Stimulated activated CD8-positive, alpha-beta memory T cell treated with anti-CD3 and anti-CD28 coated beads, Interleukin-4, amount 100 ng/mL, for 4 hours (primary cell): ENCODE measurements around the gene VTI1A.

Experiments used
- DNase-seq, 2 donors: peaks; one replicate each; pipeline ENCODE4 v3.0.0-alpha.2; 2020; ENCODE audit warnings: low read depth in 2 of 2, low spot score in 1 of 2

Gene VTI1A

DNA sequence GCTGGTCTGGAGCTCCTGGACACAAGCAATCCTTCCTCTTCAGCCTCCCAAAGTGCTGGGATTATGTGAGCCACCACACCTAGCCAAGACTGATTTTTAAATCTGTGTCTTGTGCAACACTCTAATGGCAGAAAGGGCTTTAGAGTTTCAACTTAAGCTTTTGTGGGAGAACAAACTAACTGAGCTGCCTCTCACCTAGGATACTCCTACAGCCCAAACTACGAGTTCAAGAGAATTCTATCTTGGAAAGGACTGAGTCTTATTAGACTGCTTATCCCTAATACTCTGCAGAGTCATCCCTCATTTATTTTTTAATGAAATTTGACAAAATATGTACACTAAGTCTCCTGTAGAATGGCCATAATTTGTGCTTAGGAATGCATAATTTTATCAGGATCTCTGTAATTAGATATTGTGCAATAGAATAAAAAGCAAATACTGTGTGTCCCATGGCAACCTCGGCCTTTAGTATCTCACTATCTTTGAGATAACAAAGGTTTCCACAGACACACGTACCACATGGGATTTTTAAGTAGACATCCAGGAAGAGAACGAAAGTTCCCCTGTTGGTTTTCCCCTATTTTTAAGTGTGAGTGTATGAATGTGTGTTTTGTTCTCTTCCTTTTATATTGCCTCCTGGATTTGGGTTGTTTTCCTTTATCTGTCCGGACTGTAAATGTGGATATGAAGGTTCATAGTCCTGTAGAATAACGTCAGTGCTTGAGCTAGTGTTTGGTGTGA is 303.6 kb downstream of the VTI1A start:
- DNase-seq: no peak

DNA sequence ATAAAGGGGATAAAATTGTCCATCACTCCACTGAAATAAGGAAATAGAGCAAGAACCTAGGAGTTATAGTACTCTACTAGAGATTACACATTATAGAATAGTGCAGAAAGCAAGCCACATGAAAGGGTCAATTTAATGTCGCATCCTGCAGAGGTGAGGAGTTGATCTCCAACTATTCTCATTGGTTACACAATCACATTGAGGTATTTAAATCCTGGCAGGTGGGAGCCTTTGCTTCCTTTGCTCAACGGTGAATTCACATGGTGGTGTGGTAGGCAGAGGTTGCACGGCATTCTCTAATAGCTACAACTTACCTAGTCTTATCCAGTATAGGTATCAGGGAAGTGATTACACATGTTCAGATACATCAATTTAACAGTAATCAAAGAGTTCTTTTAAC is 304.6 kb downstream of the VTI1A start:
- DNase-seq: no peak

DNA sequence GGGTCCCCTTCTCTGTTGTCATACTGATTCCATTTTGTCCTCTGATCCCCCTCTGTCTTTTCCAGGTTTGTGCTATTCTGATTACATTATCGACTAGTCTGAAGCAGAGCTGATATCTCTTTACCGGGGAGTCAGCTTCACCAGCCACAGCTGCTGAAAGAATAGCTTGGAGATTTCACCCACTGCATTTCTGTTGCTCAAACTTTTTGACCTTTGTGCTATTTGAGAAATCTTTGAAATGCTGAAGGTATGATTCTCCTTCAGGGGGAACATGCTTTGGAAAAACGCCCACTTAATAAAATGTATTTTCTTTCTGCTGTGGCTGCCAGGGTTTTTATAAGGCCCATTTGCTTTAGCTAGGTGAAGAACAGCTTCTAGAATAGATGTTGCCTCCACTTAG is 305.3 kb downstream of the VTI1A start:
- no peak for DNase-seq

DNA sequence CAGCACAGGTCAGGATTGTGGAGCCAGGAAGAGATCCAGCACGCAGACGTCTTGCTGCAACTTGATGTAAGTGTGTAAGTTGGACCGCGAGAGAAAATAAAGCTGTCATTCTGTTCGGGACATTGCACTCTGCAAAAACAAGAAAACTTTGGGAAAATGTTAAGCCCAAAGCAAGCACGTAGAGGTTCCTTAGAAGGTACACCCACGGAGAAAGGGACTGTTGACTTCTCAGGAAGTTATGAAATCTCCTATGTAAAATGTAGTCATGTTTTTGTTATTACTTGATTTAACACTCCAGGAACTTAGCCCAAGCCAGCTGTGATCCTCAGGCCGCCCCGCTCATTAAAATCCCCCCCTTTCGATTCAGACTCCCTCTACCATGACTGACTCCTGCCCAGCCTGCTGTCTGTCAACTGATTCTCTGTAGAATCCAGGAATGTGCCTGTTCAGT is 307.0 kb downstream of the VTI1A start:
- DNase-seq: no peak

DNA sequence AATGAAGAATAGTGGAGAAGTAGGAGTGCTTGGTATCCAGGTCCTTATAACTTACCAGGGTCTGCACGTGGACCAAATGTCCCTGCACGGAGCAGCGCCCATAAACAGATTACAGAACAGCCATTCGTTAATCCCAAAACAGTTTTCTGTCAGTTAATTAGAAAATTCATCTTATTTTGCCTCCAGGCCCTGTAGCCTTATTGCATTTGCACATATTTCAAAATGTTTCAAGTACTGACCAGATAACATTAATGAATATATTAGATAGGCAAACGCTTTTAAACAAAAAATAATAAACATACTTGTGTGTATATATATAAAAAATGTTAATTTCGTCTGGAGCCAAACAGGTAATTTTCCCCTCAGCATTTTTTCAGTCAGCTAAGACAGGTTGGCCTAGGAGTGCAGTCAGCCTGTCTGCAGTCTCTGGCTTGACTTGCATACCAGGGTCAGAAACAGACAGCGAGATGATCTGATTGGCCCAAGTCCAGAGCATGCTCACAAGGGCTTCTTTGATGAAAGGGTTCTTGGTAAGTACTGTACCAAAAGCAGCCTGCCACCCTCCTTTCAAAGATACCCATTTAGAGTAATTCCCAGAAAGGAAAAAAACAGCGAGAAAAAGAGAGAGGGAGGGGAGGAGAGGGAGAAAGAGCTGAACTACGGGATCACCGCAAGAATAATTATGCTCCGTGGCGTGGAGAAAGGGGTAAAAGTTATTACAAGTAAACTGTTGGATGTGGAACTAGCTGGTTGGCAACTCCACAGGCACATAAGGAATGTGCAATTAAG is 308.6 kb downstream of the VTI1A start:
- no peak for DNase-seq

DNA sequence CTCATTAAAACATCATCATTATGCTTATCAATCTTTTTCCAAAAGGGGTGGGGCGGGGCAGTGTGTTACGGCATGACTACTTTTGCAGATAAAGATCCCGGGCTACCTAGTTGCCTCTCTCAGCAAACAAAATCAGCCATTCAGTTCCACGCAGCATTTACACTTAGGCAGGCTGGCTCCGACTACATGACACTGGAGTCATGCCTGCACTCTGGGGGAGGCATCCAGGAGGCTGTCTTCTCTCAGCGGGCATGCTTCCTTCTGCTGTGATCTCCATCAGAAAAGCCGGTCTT is 309.2 kb downstream of the VTI1A start:
- DNase-seq: no peak

DNA sequence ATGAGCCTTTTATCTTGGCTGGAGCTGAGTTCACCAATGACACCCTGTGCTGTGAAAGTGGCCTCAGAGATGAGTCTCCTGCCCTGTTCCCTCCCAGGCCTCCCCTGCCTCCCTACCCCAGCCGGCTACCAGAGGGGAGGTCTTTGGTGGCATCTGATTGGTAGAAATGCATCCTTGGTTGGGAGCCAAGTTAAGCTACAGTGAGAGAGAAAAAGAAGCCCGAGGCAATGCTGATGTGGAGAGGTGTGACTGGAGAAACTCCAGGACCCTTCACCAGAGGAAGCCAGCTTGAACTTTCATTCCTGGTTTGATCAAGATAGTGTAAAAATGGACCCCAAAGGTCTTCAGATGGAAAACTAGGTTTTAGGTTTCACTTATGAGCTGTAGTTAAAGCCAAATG is 311.9 kb downstream of the VTI1A start:
- DNase-seq: no peak

DNA sequence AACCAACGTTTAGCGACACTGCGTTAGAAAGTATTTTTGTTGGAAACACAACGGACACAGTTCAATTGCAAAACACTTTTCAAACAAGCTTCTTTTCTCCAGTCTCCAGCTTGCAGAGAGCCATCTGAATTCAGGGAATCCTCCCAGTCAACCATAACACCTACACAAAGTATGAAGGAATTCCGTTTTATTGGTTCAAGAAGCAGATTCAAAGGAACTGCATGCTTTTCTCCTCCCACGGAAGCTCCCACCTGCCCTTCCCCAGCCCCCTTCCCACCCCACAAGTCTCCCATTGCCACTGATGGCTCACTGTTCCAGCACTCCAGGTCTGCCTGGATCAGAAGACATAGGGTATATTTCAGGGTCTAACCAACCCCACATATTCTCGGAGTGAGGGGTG is 312.5 kb downstream of the VTI1A start:
- DNase-seq: no peak

DNA sequence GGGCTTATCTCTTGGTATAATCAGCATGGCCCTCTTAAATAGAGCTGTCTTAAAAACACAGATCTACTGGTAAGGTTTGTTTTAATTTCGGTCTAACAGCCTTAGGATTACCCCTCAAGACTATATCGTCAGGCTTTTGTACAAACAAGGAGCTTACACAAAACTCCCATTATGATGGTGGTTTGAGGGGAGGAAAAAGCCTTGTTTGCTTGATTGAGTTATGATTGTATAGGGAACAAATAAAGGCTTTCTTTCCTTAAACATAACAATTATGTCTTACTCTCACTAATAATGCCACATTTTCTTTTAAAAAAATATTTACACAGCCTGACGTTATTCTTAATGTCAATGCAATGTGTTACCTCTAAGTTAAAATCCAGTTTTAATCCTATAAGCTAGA is 314.2 kb downstream of the VTI1A start:
- no peak for DNase-seq

DNA sequence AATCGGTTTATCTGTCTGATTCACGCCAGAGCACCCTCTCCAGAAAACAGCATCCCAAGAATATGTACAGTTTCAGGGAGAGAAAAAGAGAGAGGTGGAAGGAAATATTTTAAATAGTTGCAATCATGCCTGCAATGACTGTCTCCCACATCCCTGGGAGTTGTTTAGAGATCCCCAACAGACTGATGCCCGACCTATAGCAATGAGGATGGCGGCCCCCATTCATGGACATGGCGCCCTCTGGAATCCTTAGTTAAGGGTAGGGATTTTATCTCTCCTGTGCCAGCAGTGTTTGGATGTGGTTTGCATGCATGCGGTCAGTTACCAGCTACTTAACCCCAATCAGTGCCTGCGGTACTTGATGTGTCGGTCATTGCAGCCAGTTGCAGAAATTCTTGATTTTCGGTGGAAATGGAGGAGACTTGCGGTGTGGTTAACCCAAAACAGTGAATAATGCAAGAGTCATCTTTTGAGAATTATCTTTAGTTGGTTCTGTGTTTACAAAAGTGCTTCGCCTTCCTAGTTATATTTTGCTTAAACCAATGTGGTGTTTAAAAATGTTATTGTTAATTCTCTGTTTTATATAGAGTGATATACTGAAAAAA is 317.0 kb downstream of the VTI1A start:
- DNase-seq: no peak

DNA sequence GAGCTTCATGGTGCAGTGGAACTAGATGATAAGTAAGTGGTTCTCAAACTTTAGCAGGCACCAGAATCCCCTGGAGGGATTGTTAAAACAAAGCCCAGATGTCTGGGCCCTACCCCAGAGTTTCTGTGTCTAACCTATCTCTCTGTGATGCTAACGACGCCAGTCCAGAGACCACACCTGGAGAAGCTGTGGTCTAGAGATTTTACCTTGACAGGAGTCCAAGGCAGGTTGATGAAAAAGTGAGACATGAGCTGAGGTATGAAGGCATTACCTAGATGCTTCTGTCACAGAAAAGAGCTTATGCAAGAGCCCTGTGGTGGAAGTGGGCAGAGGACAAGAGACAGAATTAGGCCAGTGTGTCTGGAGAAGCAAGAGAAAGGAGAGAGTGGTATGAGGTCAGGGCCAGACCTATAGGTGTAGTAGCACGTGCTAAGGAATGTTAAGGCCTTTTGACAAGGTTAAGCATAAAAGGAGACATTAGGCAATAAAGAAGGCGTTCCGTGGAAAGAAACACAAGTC is 318.8 kb downstream of the VTI1A start:
- no peak for DNase-seq

DNA sequence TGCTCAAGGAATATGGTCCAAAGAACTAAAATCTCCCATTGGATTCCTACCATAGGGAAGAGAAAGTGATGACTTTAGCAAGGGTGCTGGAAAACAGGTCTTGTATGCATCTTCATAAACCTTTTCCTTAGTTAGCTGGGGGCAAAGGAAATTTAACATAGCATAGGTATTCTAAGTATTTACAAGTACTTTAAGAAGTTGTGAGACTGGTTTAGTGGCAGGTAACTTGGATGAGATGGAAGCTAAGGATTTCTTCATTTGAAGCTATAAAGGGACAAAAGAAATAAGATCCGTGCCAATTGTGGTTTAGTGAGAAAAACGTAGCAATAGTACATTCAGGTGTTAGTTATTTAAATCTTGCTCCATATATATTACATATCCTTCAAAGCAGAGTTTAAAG is 319.6 kb downstream of the VTI1A start:
- no peak for DNase-seq

DNA sequence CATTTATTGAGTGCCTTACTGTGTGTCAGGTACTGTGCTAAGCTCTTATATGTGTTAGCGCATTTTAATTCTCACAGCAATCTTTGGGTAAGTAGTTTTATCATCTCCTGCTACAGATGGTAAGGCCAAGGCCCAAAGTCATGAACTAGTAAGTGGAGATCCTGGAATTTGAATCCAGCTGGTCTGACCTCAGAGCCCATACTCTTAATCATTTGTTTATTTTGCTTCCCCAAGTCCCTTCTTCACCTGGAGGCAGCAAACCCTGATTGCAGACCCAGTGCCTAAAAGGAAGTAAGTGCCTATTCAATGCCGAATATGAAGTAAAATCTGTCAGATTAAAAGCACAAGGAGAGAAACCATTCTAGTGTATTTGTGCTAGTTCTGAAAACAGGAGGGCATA is 320.1 kb downstream of the VTI1A start:
- DNase-seq: no peak

DNA sequence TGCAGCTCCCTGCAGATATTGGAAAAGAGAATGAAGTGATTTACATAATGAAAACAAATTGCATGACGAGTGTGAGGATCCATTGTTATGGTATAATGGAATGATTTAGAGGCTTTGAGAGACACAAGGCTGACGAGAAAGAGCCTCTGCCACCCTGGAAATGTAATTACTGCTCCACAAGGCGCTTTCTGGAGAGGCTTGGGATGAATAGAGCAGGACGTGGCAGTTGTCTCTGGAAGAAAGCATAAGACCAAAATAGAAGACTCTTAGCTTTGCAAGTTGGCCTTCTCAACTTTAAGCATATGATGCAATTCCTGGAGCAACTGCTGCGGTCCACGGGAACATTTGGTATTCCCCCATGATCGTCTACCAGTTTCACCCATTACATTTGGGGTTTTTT is 321.1 kb downstream of the VTI1A start:
- no peak for DNase-seq

DNA sequence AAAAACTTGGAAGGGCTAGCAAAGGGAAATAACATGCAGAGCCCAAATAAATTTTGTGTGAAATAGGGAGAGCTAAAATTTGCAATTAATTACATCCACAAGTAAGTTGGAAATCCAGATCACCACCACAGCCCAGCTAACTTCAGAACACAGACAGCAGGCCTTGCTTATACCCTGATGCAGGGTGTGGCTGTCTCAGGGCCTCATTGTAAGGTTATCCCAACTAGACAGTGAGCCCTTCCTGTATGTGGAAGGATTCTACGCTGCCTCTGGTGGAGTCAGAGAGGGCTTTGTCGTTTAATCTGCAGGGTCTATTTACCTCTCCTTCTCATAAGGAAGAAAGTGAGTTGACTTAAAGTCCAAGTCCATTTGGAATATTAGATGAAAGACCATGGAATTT is 322.1 kb downstream of the VTI1A start:
- DNase-seq: no peak

DNA sequence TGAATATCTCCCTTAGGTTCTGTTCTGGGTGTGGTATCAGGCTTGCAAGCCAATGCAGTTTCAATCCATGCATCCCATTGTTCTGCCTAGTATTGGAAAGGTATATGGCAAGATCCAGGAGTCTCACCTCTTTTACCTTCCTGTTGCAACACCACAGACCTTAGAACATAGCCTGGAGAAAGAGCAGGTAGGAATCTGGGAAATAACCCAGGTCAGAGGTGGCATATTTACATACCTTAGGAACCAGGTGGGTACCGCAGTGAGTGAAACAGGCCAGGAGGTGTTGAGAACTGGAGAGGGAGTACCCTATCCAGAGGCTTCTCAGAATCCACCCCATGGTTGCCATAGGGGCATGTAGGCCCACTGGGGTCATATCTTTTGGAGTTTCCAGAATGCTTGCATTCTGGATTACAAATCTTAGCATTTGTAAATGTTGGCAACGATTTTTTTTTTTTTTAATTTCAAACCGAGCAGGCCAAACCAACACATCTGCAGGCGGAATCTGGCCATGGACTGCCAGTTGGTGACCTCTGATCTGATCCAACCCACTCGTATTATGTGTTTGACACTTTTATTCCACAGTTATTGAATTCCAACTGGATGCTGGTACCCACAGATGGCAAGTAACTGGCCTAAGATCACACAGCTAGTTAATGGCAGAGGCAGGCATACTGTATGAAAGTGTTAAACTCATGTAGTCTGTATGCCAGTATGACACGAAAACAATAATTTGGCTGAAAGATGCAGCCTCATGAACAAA is 322.8 kb downstream of the VTI1A start:
- no peak for DNase-seq

DNA sequence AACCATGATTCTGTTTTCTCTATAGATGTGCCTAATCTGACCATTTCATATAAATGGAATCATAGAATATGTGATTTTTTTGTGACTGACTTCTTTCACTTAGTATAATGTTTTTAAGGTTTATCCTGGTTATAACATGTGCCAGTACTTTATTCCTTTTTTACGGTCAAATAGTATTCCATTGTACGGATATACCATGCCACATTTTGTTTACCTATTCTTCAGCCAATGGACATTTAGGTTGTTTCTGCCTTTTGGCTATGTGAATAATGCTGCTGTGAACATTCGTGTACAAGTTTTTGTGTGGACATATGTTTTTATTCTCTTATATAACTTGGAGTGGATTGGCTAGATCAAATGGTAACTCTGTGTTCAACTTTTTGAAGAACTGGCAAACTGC is 324.7 kb downstream of the VTI1A start:
- DNase-seq: no peak

DNA sequence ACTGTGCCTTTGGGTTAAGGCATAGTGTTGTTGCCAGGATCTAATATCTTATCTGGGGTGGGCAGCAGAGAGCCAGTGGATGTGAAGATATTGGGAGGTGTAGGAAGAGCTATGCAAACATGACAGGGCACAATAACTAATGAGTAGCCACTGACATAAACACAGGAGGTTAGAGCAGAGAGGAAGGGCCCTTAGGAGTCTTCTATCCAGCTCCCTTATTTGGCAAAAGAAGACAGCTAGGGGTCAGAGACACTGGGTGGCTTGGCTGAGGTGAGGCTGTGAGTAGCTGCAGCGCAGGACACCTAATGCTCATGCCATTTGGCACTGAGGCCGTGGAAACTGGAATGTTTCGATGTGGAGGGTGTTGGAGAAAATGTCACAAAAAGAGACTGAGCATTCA is 326.8 kb downstream of the VTI1A start:
- no peak for DNase-seq

DNA sequence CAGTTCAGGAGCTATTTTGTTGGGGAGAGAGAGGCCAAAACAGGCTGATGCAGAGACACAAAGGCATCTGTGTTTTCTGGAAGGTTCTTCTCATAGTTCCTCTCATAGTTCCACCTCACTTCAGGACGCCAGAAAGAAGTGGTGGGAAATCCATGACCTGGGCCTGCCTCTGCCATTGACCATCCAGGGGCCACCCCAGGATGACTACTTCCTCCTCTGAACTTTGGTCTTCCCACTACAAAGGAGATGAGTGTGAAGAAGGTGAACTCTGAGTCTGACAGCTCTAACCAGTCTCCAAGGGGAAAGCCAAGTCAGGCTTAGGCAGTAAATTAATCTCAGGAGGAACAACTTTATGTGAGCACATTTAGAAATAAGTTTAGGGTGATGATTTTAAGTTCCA is 327.2 kb downstream of the VTI1A start:
- DNase-seq: no peak

DNA sequence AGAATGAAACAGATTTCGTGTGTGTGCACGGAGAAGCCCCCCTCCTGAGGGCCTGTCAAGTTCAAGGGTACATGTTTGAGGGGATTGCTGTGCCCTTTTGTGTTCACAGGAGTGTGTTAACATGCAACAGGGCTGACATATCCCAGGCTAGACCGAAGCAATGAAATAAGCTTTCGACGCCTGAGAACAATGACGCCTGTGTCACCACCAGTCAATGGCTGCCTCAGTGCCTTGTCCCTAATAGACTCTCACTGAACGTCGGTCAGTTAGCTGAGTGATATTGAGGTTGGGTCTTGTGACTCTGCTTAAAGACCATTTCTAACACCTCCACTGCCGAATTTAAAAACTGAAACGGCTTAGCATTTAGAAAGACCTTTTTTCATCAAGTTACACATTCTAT is 327.8 kb downstream of the VTI1A start:
- no peak for DNase-seq

DNA sequence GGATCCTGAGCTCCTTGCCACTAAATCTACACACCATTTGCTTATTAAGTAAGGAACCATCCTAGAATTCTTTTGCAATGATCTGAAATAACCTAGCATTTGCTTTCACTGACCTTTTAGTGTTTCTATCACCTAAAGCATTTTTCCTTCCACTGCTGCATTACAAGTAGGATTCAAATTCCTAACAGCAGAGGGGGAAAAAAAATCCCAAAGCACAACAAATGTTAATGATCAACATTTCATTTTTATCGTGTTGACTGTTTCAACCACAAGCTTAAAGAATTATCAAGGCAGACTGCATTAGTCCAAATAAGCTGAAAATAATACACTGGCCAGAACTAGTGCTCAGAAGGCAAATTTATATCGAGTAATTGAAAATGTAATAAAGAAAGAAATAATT is 328.4 kb downstream of the VTI1A start:
- DNase-seq: no peak
